ENCODE measurements around the gene GLS. TPM values are rescaled to one million over a fixed set of nuclear protein-coding genes. Genes with fewer than 3 reads are reported as not detected.
"Not testable (repeated sequence)": the region's sequence is repeated elsewhere in the genome, so short reads cannot be mapped to it uniquely, and the experiment has no call there.

The GLS gene
- total and polyA plus RNA-seq, 9 donors, result 20.2 to 141 (median 76.0) TPM

GRCh38 chr2:190881084-190881597 lies 520 bp downstream of the GLS start:
- H3K27ac ChIP-seq, result peak overlapping the region; percentile 89 to 95

GRCh38 chr2:190881598-190882410 lies 1.2 kb downstream of the GLS start:
- TF ChIP-seq CTCF (IDR thresholded peaks at IDR 0.05) (no peak), POLR2A (IDR thresholded peaks at IDR 0.05) (no peak), EP300 (IDR thresholded peaks at IDR 0.05) (no peak)
- Histone ChIP-seq H3K36me3 (no peaks in the 10 kb centered on the region), H3K27ac (peak overlapping the region; percentile 89 to 95), H3K4me1 (ENCODE audit: insufficient read depth) (peaks cover 6% of the 10 kb centered on the region), H3K4me3 (peak overlapping the region; percentile 96), H3K27me3 (no peaks in the 10 kb centered on the region), H3K9me3 (no peaks in the 10 kb centered on the region)
- intact Hi-C loops (cut with DNase I), result loop anchor here in 2 of 4 donors (10.0 kb wide), 2 partner anchors 63 to 133 kb away; partner anchors contain the start of gene STAT1 (in 1 of the 2)
- 0% methylated on average over 38 to 46 of the region's 46 CpGs for WGBS, 3 donors
- peak; percentile 50 to 73 (median 68) for DNase-seq

More at GRCh38 chr2:190881084-190881597, 520 bp downstream of the GLS start:
- no peaks in the 10 kb centered on the region for H3K9me3 ChIP-seq
- H3K4me3 ChIP-seq, result peak overlapping the region; percentile 96
- H3K36me3 ChIP-seq, result no peaks in the 10 kb centered on the region
- TF ChIP-seq EP300 (IDR thresholded peaks at IDR 0.05) (no peak), CTCF (IDR thresholded peaks at IDR 0.05) (no peak), POLR2A (IDR thresholded peaks at IDR 0.05) (no peak)
- 0% methylated on average over 7 to 60 of the region's 60 CpGs for WGBS, 3 donors
- H3K4me1 ChIP-seq (ENCODE audit: insufficient read depth), result peaks cover 6% of the 10 kb centered on the region
- intact Hi-C loops (cut with DNase I), result loop anchor here in 2 of 4 donors (10.0 kb wide), 2 partner anchors 64 to 134 kb away; partner anchors contain the start of gene STAT1 (in 1 of the 2)
- DNase-seq, result no peak
- no peaks in the 10 kb centered on the region for H3K27me3 ChIP-seq

GRCh38 chr2:190882411-190882766 lies 1.8 kb downstream of the GLS start:
- no peak for DNase-seq
- peak overlapping the region; percentile 96 for H3K4me3 ChIP-seq
- TF ChIP-seq POLR2A (IDR thresholded peaks at IDR 0.05) (no peak), EP300 (IDR thresholded peaks at IDR 0.05) (no peak)
- intact Hi-C loops (cut with DNase I), result loop anchor here in 2 of 4 donors (10.0 kb wide), 2 partner anchors 62 to 132 kb away; partner anchors contain the start of gene STAT1 (in 1 of the 2)
- H3K27me3 ChIP-seq, result no peaks in the 10 kb centered on the region
- no peaks in the 10 kb centered on the region for H3K36me3 ChIP-seq
- no peaks in the 10 kb centered on the region for H3K9me3 ChIP-seq
- peaks cover 6% of the 10 kb centered on the region for H3K4me1 ChIP-seq (ENCODE audit: insufficient read depth)
- peak overlapping the region in 1 of 2 donors; percentile 95 for H3K27ac ChIP-seq
- whole genome bisulfite sequencing, 3 donors, result 11 to 18% (median 12%) methylated on average over 5 of the region's 5 CpGs

GRCh38 chr2:190882856-190883582 lies 2.4 kb downstream of the GLS start:
- 45 to 52% (median 48%) methylated on average over 4 of the region's 4 CpGs for WGBS, 3 donors
- no peaks in the 10 kb centered on the region for H3K27me3 ChIP-seq
- H3K9me3 ChIP-seq, result no peaks in the 10 kb centered on the region
- peak overlapping the region; percentile 96 for H3K4me3 ChIP-seq
- H3K36me3 ChIP-seq, result no peaks in the 10 kb centered on the region
- H3K4me1 ChIP-seq (ENCODE audit: insufficient read depth), result peaks cover 6% of the 10 kb centered on the region
- TF ChIP-seq EP300 (IDR thresholded peaks at IDR 0.05), result no peak
- TF ChIP-seq CTCF (IDR thresholded peaks at IDR 0.05), result no peak
- no peak for TF ChIP-seq POLR2A (IDR thresholded peaks at IDR 0.05)
- no peak for DNase-seq
- H3K27ac ChIP-seq, result peak overlapping the region in 1 of 2 donors; percentile 95
- intact Hi-C loops (cut with DNase I), result loop anchor here in 2 of 4 donors (10.0 kb wide), 2 partner anchors 62 to 132 kb away; partner anchors contain the start of gene STAT1 (in 1 of the 2)

- 93 to 94% (median 93%) methylated on average over 6 of the region's 6 CpGs for WGBS, 3 donors
- not testable (repeated sequence) for H3K27me3 ChIP-seq; H3K36me3 ChIP-seq; H3K9me3 ChIP-seq; DNase-seq; H3K27ac ChIP-seq; H3K4me1 ChIP-seq (ENCODE audit: insufficient read depth); H3K4me3 ChIP-seq
- intact Hi-C loops (cut with DNase I), result loop anchor here in 2 of 4 donors (10.0 kb wide), 2 partner anchors 59 to 129 kb away; partner anchors contain the start of gene STAT1 (in 1 of the 2)
Observed at GRCh38 chr2:190885844-190886243, 5.2 kb downstream of the GLS start.
